WTC11 (cell line): Measurements from ENCODE around the gene SMC1B. TPM values are rescaled to one million over a fixed set of nuclear protein-coding genes. Genes with fewer than 3 reads are reported as not detected.
A peak's percentile ranks its signal among the peaks of the same experiment; 100 is the strongest.
"Not testable (repeated sequence)": the region's sequence is repeated elsewhere in the genome, so short reads cannot be mapped to it uniquely, and the experiment has no call there.

ENCODE experiments used
- ATAC-seq: fragments of 200-7000 bp; cut with Tn5 transposase; 2 replicates; pipeline ENCODE4 v1.10.0; 2021; ENCODE audit warnings: mild to moderate bottlenecking, moderate library complexity
- CTCF ChIA-PET: fragments of 300-600 bp; sonication (Branson Sonifier 250); formaldehyde crosslinking; loops from one replicate; lab custom pipeline; 2021; ENCODE audit warnings: antibody characterized with exemption; lab: Charles Lee
- POLR2A ChIA-PET: fragments of 350-600 bp; sonication (Branson Sonifier 250); formaldehyde crosslinking; loops from one replicate; lab custom pipeline; 2021; ENCODE audit warnings: antibody characterized with exemption; lab: Charles Lee
- DNase-seq: peaks from one replicate; pipeline ENCODE4 v3.0.0; 2021; ENCODE audit warnings: low spot score
- H3K27ac Mint-ChIP-seq: 2 replicates; pipeline ENCODE4 v1.8.0; 2021; ENCODE audit warnings: mixed read lengths
- H3K27me3 Mint-ChIP-seq: 2 replicates; pipeline ENCODE4 v1.8.0; 2021; ENCODE audit warnings: low read depth, mild to moderate bottlenecking, moderate library complexity, mixed read lengths
- H3K36me3 Mint-ChIP-seq: 2 replicates; pipeline ENCODE4 v1.8.0; 2021; ENCODE audit warnings: mixed read lengths
- H3K4me1 Mint-ChIP-seq: 2 replicates; pipeline ENCODE4 v1.8.0; 2022; ENCODE audit warnings: mixed read lengths
- H3K4me3 Mint-ChIP-seq: 2 replicates; pipeline ENCODE4 v1.8.0; 2021; ENCODE audit warnings: mild to moderate bottlenecking, moderate library complexity, mixed read lengths
- H3K9me3 Mint-ChIP-seq: 2 replicates; pipeline ENCODE4 v1.8.0; 2021; ENCODE audit warnings: mixed read lengths
- CTCF ChIP-seq: fragments of 200-600 bp; IDR thresholded peaks from 2 replicates; pipeline ENCODE4 v1.8.0; 2022; ENCODE audit warnings: antibody characterized with exemption
- EMX1 ChIP-seq: fragments of 250-450 bp; sonication (Bioruptor Pico); IDR thresholded peaks from 2 replicates; pipeline ENCODE4 v1.8.0; 2021; ENCODE audit warnings: mild to moderate bottlenecking
- FOXK1 ChIP-seq: sonication (generic); formaldehyde crosslinking; IDR thresholded peaks from 2 replicates; pipeline ENCODE4 v1.8.0; 2022; ENCODE audit warnings: mild to moderate bottlenecking, moderate library complexity, missing genetic modification reagents
- FOXP4 ChIP-seq: sonication (generic); formaldehyde crosslinking; IDR thresholded peaks from 2 replicates; pipeline ENCODE4 v1.8.0; 2022; ENCODE audit warnings: mild to moderate bottlenecking, missing genetic modification reagents
- PRDM15 ChIP-seq: sonication (generic); formaldehyde crosslinking; IDR thresholded peaks from 2 replicates; pipeline ENCODE4 v1.8.0; 2022; ENCODE audit warnings: missing genetic modification reagents
- SMAD4 ChIP-seq: sonication (generic); formaldehyde crosslinking; IDR thresholded peaks from 2 replicates; pipeline ENCODE4 v1.8.0; 2022; ENCODE audit warnings: mild to moderate bottlenecking, missing genetic modification reagents
- SOX15 ChIP-seq: fragments of 250-450 bp; sonication (Bioruptor Pico); IDR thresholded peaks from 2 replicates; pipeline ENCODE4 v1.9.0; 2021; ENCODE audit warnings: mild to moderate bottlenecking
- TCF7 ChIP-seq: sonication (generic); formaldehyde crosslinking; IDR thresholded peaks from 2 replicates; pipeline ENCODE4 v1.8.0; 2022; ENCODE audit warnings: mild to moderate bottlenecking, low read depth, missing genetic modification reagents, moderate library complexity
- ZBTB43 ChIP-seq: sonication (generic); formaldehyde crosslinking; IDR thresholded peaks from 2 replicates; pipeline ENCODE4 v1.8.1; 2023; ENCODE audit warnings: mild to moderate bottlenecking, missing genetic modification reagents
- ZNF138 ChIP-seq: sonication (generic); formaldehyde crosslinking; conservative IDR thresholded peaks from 2 replicates; pipeline ENCODE4 v1.8.1; 2022; ENCODE audit warnings: mild to moderate bottlenecking, moderate library complexity, missing genetic modification reagents
- ZNF317 ChIP-seq: sonication (generic); formaldehyde crosslinking; IDR thresholded peaks from 2 replicates; pipeline ENCODE4 v1.8.1; 2023; ENCODE audit warnings: low read depth, mild to moderate bottlenecking, moderate library complexity, missing genetic modification reagents, borderline replicate concordance
- ZNF423 ChIP-seq: fragments of 250-450 bp; sonication (Bioruptor Pico); IDR thresholded peaks from 2 replicates; pipeline ENCODE4 v2.1.2; 2022; ENCODE audit warnings: mild to moderate bottlenecking, moderate library complexity
- ZNF532 ChIP-seq: fragments of 250-450 bp; sonication (Bioruptor Pico); IDR thresholded peaks from 2 replicates; pipeline ENCODE4 v1.9.0; 2021; ENCODE audit warnings: mild to moderate bottlenecking, borderline replicate concordance
- total RNA-seq: library from RNA; stranded (reverse); gene quantifications from 3 replicates; pipeline ENCODE4 v1.2.3, GENCODE V29; 2021

SMC1B gene
- total RNA-seq, 1 experiment from 2014 or later = 0.07 TPM

- TF ChIP-seq ZNF532 (CRISPR knock-in tag) (no peak), ZNF138 (CRISPR knock-in tag) (no peak), PRDM15 (no peak), FOXK1 (CRISPR knock-in tag) (no peak), TCF7 (CRISPR knock-in tag) (no peak), CTCF (no peak), ZBTB43 (CRISPR knock-in tag) (no peak), SOX15 (CRISPR knock-in tag) (no peak), SMAD4 (CRISPR knock-in tag) (no peak)
- TF ChIP-seq, all 79 proteins: peak for 0
These were observed 27.7 kb upstream of the SMC1B start (continued) for GRCh38 chr22:45441138-45441537.

- DNase-seq, ATAC-seq, POLR2A ChIA-PET, H3K36me3 Mint-ChIP-seq, H3K27me3 Mint-ChIP-seq, H3K9me3 Mint-ChIP-seq, H3K27ac Mint-ChIP-seq, H3K4me3 Mint-ChIP-seq: not testable (repeated sequence)
- CTCF ChIA-PET = interaction anchor here (0.6 to 1.7 kb wide), 10 partner anchors 10 to 178 kb away, joined by 3 to 6 read pairs (median 3); no protein-coding TSS in a partner anchor
- peaks cover 11% of the 10 kb centered on the region for H3K4me1 Mint-ChIP-seq
- peak; percentile 85 for TF ChIP-seq ZNF317
These were observed 27.3 kb upstream of the SMC1B start for GRCh38 chr22:45440688-45441087.

GRCh38 chr22:45438336-45438735, 24.9 kb upstream of the SMC1B start:
- no peak overlapping the region for H3K4me3 Mint-ChIP-seq
- DNase-seq (no peak), ATAC-seq (no peak)
- peaks cover 10% of the 10 kb centered on the region for H3K4me1 Mint-ChIP-seq
- no peak overlapping the region for H3K27ac Mint-ChIP-seq
- H3K9me3 Mint-ChIP-seq = peaks cover 6% of the 10 kb centered on the region
- peaks cover 3% of the 10 kb centered on the region; the same call in 1 of the 2 replicates for H3K27me3 Mint-ChIP-seq
- peaks cover 9% of the 10 kb centered on the region for H3K36me3 Mint-ChIP-seq
- CTCF ChIA-PET = interaction anchor here (1.2 kb wide), 1 partner anchor 37 kb away, joined by 3 read pairs; no protein-coding TSS in a partner anchor
- POLR2A ChIA-PET = no interaction called here
- TF ChIP-seq ZNF532 (CRISPR knock-in tag) (no peak), ZNF423 (no peak), FOXP4 (CRISPR knock-in tag) (no peak), FOXK1 (CRISPR knock-in tag) (no peak), EMX1 (CRISPR knock-in tag) (no peak)
